Activated CD8-positive, alpha-beta memory T cell treated with anti-CD3 and anti-CD28 coated beads for 48 hours (primary cell): Measurements from ENCODE around the gene ID3.
"Not testable (repeated sequence)": the region's sequence is repeated elsewhere in the genome, so short reads cannot be mapped to it uniquely, and the experiment has no call there.

Source experiments
- DNase-seq, 3 experiments: peaks; one replicate each; pipeline ENCODE4 v3.0.0-alpha.2; 2020; ENCODE audit warnings: low read depth in 2 of 3, low spot score in 2 of 3

Gene ID3

GRCh38 chr1:23553231-23554126 is 5.8 kb downstream of the ID3 start:
- no peak for DNase-seq

GRCh38 chr1:23551849-23552248 is 7.5 kb downstream of the ID3 start:
- no peak for DNase-seq

- no peak for DNase-seq
Measured at GRCh38 chr1:23548704-23549143, 10.6 kb downstream of the ID3 start.

GRCh38 chr1:23546897-23547584 is 12.3 kb downstream of the ID3 start:
- DNase-seq = no peak

- no peak for DNase-seq
Measured at GRCh38 chr1:23545851-23546250, 13.4 kb downstream of the ID3 start.

GRCh38 chr1:23544444-23545389 is 14.6 kb downstream of the ID3 start:
- DNase-seq = peak in 1 of 3 experiments; percentile 60

GRCh38 chr1:23543707-23544443 is 15.4 kb downstream of the ID3 start:
- no peak for DNase-seq

GRCh38 chr1:23542940-23543339 is 16.4 kb downstream of the ID3 start:
- not testable (repeated sequence) for DNase-seq

GRCh38 chr1:23539698-23540266 is 19.5 kb downstream of the ID3 start:
- DNase-seq = peak; percentile 58 to 82 (median 76)

GRCh38 chr1:23537296-23537973 is 21.9 kb downstream of the ID3 start:
- no peak for DNase-seq

GRCh38 chr1:23533246-23534023 is 25.9 kb downstream of the ID3 start:
- DNase-seq = no peak

- no peak for DNase-seq
Measured at GRCh38 chr1:23531562-23532094, 27.7 kb downstream of the ID3 start.

GRCh38 chr1:23530747-23531561 is 28.3 kb downstream of the ID3 start, which contains the start of gene E2F2:
E2F2 (minus strand) TSS chr1:23531233; CDS start chr1:23530793, 440 bp downstream.
- DNase-seq = peak in 2 of 3 experiments; percentile 61 to 63

GRCh38 chr1:23530087-23530746 is 29.1 kb downstream of the ID3 start:
- no peak for DNase-seq

- DNase-seq = no peak
Measured at GRCh38 chr1:23529146-23530086, 29.9 kb downstream of the ID3 start.
